ENCODE measurements around the gene POU4F2. TPM values are rescaled to one million over a fixed set of nuclear protein-coding genes. Genes with fewer than 3 reads are reported as not detected.

POU4F2 gene
- total RNA-seq, 4 donors from 2014 or later: not detected

- Histone ChIP-seq H3K27ac (no peak overlapping the region), H3K36me3 (no peaks in the 10 kb centered on the region), H3K9me3 (no peaks in the 10 kb centered on the region), H3K4me3 (no peak overlapping the region), H3K4me1 (no peaks in the 10 kb centered on the region), H3K27me3 (peaks cover 90% of the 10 kb centered on the region)
- no peak for DNase-seq (ENCODE audit: low spot score in 2 of 2)
- WGBS: 8% methylated on average over 13 of the region's 13 CpGs
- TF ChIP-seq EP300 (IDR thresholded peaks at IDR 0.05): no peak
- TF ChIP-seq POLR2A (IDR thresholded peaks at IDR 0.05): no peak
- TF ChIP-seq CTCF (IDR thresholded peaks at IDR 0.05): no peak
- no peak for TF ChIP-seq POLR2AphosphoS5 (IDR thresholded peaks at IDR 0.05)
These were observed 8.1 kb downstream of the POU4F2 start for GRCh38 chr4:146646593-146647325.

GRCh38 chr4:146647615-146648460, 9.1 kb downstream of the POU4F2 start:
- WGBS: 3% methylated on average over 37 of the region's 46 CpGs
- no peak for TF ChIP-seq POLR2AphosphoS5 (IDR thresholded peaks at IDR 0.05)
- no peak for TF ChIP-seq EP300 (IDR thresholded peaks at IDR 0.05)
- TF ChIP-seq CTCF (IDR thresholded peaks at IDR 0.05): no peak
- no peak for TF ChIP-seq POLR2A (IDR thresholded peaks at IDR 0.05)
- Histone ChIP-seq H3K9me3 (no peaks in the 10 kb centered on the region), H3K36me3 (no peaks in the 10 kb centered on the region), H3K27ac (no peak overlapping the region), H3K4me3 (no peak overlapping the region), H3K4me1 (no peaks in the 10 kb centered on the region), H3K27me3 (peaks cover 90% of the 10 kb centered on the region)
- DNase-seq (ENCODE audit: low spot score in 2 of 2): peak in 1 of 2 donors; percentile 37

GRCh38 chr4:146648461-146648783, 9.7 kb downstream of the POU4F2 start:
- Histone ChIP-seq H3K9me3 (no peaks in the 10 kb centered on the region), H3K4me1 (no peaks in the 10 kb centered on the region), H3K27ac (no peak overlapping the region), H3K4me3 (no peak overlapping the region), H3K27me3 (peaks cover 92% of the 10 kb centered on the region), H3K36me3 (no peaks in the 10 kb centered on the region)
- WGBS: 1% methylated on average over 14 of the region's 16 CpGs
- DNase-seq (ENCODE audit: low spot score in 2 of 2): no peak
- TF ChIP-seq CTCF (IDR thresholded peaks at IDR 0.05) (no peak), POLR2AphosphoS5 (IDR thresholded peaks at IDR 0.05) (no peak), EP300 (IDR thresholded peaks at IDR 0.05) (no peak), POLR2A (IDR thresholded peaks at IDR 0.05) (no peak)

GRCh38 chr4:146649232-146649631, 10.5 kb downstream of the POU4F2 start:
- Histone ChIP-seq H3K9me3 (no peaks in the 10 kb centered on the region), H3K27ac (no peak overlapping the region), H3K27me3 (peaks cover 94% of the 10 kb centered on the region), H3K4me1 (peaks cover 2% of the 10 kb centered on the region), H3K36me3 (no peaks in the 10 kb centered on the region), H3K4me3 (no peak overlapping the region)
- DNase-seq (ENCODE audit: low spot score in 2 of 2): no peak
- TF ChIP-seq POLR2A (IDR thresholded peaks at IDR 0.05) (no peak), EP300 (IDR thresholded peaks at IDR 0.05) (no peak), CTCF (IDR thresholded peaks at IDR 0.05) (no peak), POLR2AphosphoS5 (IDR thresholded peaks at IDR 0.05) (no peak)
- WGBS: 11% methylated on average over 3 of the region's 3 CpGs

GRCh38 chr4:146650034-146650433, 11.3 kb downstream of the POU4F2 start:
- H3K27ac ChIP-seq: no peak overlapping the region
- H3K4me1 ChIP-seq: peaks cover 10% of the 10 kb centered on the region
- 3% methylated on average over 4 of the region's 4 CpGs for WGBS
- H3K9me3 ChIP-seq: no peaks in the 10 kb centered on the region
- no peak overlapping the region for H3K4me3 ChIP-seq
- H3K27me3 ChIP-seq: peaks cover 98% of the 10 kb centered on the region
- no peak for DNase-seq (ENCODE audit: low spot score in 2 of 2)
- no peaks in the 10 kb centered on the region for H3K36me3 ChIP-seq
- TF ChIP-seq POLR2AphosphoS5 (IDR thresholded peaks at IDR 0.05): no peak
- TF ChIP-seq CTCF (IDR thresholded peaks at IDR 0.05): no peak
- TF ChIP-seq POLR2A (IDR thresholded peaks at IDR 0.05): no peak
- no peak for TF ChIP-seq EP300 (IDR thresholded peaks at IDR 0.05)
